Measurements from ENCODE around the gene ZYX. TPM values are rescaled to one million over a fixed set of nuclear protein-coding genes. Genes with fewer than 3 reads are reported as not detected.
A peak's percentile ranks its signal among the peaks of the same experiment; 100 is the strongest.

Gene ZYX
- total RNA-seq, 1 donor from 2014 or later, result 231 TPM

DNA sequence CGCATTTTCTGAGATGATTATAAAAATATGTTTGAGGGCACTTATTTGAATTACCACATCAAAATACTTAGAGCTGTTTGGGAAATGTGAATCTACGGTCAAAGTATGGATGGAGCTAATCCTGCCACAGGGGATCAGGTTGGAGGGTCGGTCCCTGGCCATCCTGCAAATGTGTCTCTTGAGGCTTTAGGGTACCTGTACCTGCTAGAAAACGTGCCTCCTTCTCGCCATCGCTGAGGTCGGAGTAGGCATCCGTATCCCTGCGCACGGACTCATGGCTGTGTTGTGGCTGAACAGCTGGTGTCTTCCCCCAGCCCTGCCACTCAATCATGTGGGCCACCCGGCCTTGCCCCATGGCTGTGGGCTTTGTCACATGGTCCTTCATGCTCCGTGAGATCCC is 22.5 kb upstream of the ZYX start:
- Histone ChIP-seq H3K4me1 (peaks cover 14% of the 10 kb centered on the region), H3K9me3 (no peaks in the 10 kb centered on the region), H3K27ac (no peak overlapping the region), H3K4me3 (no peak overlapping the region), H3K36me3 (no peaks in the 10 kb centered on the region), H3K27me3 (ENCODE audit: low read depth) (peaks cover 28% of the 10 kb centered on the region)
- intact Hi-C loops (cut with DNase I), result no loop called here
- DNase-seq (no peak), ATAC-seq (no peak)
- TF ChIP-seq, protein P1, sequence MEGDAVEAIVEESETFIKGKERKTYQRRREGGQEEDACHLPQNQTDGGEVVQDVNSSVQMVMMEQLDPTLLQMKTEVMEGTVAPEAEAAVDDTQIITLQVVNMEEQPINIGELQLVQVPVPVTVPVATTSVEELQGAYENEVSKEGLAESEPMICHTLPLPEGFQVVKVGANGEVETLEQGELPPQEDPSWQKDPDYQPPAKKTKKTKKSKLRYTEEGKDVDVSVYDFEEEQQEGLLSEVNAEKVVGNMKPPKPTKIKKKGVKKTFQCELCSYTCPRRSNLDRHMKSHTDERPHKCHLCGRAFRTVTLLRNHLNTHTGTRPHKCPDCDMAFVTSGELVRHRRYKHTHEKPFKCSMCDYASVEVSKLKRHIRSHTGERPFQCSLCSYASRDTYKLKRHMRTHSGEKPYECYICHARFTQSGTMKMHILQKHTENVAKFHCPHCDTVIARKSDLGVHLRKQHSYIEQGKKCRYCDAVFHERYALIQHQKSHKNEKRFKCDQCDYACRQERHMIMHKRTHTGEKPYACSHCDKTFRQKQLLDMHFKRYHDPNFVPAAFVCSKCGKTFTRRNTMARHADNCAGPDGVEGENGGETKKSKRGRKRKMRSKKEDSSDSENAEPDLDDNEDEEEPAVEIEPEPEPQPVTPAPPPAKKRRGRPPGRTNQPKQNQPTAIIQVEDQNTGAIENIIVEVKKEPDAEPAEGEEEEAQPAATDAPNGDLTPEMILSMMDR (IDR thresholded peaks at IDR 0.05), result no peak

DNA sequence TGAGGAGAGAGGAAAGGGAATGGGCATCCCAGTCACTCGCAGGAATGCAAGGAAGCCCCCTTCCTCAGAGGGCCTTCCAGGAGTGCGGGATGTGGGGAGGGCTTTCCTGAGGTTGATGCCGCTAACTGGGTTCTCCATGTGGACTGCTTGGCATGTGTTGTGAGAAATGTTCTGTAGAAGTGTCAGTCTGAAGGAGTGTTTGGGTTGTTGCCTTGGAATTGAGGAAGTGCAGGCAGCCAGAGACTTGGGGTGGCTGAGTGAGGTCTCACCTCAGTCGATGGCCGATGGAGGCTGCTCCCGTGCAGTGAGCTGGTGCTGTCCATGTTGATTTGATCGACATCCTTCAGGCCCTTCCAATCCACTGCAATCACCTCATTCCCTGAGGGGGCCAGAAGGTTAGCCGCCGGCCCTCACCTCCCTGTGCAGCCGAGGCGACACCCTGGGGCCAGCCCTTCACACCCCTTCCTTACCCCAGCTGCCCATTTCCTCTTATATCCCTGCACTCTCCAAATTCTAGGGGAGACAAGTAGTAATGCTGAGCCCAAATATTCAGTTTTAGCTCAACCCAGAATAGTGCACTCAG is 21.3 kb upstream of the ZYX start:
- no peaks in the 10 kb centered on the region for H3K36me3 ChIP-seq
- ATAC-seq (no peak), DNase-seq (no peak)
- H3K4me3 ChIP-seq, result no peak overlapping the region
- TF ChIP-seq, protein P1 (IDR thresholded peaks at IDR 0.05), result no peak
- peaks cover 14% of the 10 kb centered on the region for H3K4me1 ChIP-seq
- H3K27me3 ChIP-seq (ENCODE audit: low read depth), result peaks cover 36% of the 10 kb centered on the region
- no peaks in the 10 kb centered on the region for H3K9me3 ChIP-seq
- intact Hi-C loops (cut with DNase I), result no loop called here
- no peak overlapping the region for H3K27ac ChIP-seq

DNA sequence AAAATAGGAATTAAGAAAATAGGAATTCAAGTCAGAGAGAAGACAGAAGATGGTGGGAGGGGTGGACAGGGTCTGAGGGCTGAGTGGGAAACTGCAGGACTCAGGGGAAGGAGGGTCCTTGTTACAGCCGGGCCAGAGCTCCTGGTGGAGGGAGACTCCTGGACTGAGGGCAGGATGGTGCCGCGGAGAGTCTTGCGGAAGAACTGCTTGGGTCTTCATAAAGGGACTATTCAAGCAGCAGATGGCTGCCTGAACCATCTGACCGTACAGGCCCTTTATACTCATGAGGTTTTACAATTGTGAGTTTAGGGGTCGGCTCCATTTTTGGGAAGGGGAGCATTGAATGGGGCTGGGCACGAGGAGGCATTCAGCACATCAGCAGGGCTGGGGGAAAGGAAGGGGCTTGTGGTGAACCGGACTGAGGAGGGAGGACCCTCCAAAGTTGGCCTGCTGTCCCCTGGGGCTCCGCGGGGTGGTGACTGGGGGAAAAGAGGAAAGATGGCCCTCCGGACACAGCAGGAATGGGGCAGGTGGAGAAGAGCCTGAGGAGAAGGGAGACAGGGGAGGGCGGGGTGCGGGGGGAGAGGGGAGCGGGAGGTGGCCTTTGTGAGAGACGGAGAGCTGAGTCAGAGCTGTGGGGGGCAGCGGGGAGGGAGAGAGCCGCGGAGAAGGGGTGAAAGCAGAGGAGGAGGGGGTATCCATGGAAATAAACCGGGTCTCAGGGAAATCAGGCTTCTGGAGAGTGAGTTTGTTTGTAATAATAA is 20.2 kb upstream of the ZYX start:
- intact Hi-C loops (cut with DNase I), result no loop called here
- H3K27me3 ChIP-seq (ENCODE audit: low read depth), result peaks cover 42% of the 10 kb centered on the region
- DNase-seq, result no peak
- H3K27ac ChIP-seq, result no peak overlapping the region
- peaks cover 14% of the 10 kb centered on the region for H3K4me1 ChIP-seq
- TF ChIP-seq, protein P1 (IDR thresholded peaks at IDR 0.05), result no peak
- H3K9me3 ChIP-seq, result no peaks in the 10 kb centered on the region
- peak in 1 of 2 donors; percentile 22 for ATAC-seq
- no peaks in the 10 kb centered on the region for H3K36me3 ChIP-seq
- no peak overlapping the region for H3K4me3 ChIP-seq

DNA sequence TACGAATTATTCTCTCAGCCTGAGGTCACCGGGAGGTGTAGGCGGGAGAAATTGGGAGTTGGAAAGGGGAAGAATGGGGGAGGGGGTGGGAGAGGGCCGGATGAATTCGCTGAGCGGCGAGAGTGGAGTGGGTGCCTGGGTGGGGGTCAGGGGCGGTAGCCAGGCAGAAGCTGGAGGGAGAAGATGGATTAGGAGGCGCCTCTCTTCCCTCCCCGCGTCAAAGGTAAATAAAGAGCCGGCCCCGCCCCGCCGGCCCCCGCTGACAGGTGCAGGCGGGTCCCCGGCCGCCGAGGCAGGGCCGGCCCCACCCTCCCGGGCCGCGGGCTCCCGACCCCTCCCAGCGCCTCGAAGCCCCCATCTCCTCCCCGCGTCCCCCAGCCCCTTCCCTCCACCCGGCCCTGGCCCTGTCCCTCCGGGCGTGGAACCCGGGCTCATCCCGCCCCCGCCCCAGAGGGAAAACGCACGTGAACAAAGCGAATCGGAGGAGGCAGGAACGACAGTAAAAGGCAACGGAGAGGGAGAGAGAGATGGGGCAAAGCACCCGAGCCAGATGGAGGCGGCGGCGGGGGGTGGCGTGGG is 19.5 kb upstream of the ZYX start:
- DNase-seq, result no peak
- intact Hi-C loops (cut with DNase I), result no loop called here
- TF ChIP-seq, protein P1 (IDR thresholded peaks at IDR 0.05), result no peak
- Histone ChIP-seq H3K27me3 (ENCODE audit: low read depth) (peaks cover 42% of the 10 kb centered on the region), H3K4me1 (peaks cover 14% of the 10 kb centered on the region), H3K36me3 (no peaks in the 10 kb centered on the region), H3K9me3 (no peaks in the 10 kb centered on the region), H3K4me3 (peak overlapping the region; percentile 60), H3K27ac (no peak overlapping the region)
- peak in 1 of 2 donors; percentile 5 for ATAC-seq

DNA sequence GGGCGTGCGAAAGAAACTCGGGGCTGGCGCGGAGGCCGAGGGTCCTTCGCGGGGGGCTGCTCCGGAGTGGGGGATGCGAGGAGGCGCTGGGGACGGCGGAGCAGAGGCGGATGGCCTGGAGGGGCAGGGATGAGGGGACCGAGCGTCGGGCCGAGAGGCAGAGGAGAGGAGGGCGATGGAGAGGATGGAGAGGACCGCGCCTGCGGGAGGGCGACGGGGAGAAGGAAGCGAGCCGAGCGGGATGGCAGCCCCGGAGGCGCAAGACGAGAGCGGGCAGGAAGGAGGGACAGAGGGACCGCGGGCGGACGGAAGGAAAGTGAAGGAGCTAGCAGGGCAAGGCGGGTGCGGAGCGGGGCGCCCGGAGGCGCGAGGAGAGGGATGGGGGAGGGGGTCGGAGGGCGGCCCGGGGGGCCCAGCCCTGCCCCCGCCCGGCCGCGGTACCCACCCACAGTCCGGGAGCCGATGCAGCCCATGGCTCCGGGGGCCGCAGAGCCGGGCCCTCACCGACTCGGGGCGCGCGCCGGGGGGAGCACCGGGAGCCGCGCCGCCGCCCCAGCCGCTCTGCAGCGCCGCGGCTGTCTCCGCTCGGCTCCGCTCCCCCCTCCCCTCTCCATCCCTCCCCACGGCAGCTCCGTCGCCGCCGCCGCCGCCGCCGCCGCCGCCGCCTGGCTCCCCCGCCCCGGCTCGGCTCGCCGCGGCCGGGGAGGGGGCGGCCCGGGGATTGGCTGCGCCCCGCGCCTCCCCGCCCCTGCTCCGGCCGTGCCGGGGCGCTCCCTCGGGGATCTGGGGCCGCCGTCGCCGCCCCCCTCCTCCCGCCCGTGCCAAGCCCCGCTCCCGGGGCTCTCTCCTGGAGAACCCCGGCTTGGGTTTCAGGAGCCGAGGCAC is 18.8 kb upstream of the ZYX start, which contains the start of gene FAM131B:
Gene FAM131B (minus strand): TSS at position 583 of the 885 bp plus-strand sequence. CDS start 110 bp downstream, at position 473.
- peak; percentile 49 to 54 for ATAC-seq
- Histone ChIP-seq H3K9me3 (no peaks in the 10 kb centered on the region), H3K4me1 (peaks cover 14% of the 10 kb centered on the region), H3K4me3 (peak within 1 kb of the TSS; percentile 60), H3K27me3 (ENCODE audit: low read depth) (peaks cover 42% of the 10 kb centered on the region), H3K36me3 (no peaks in the 10 kb centered on the region), H3K27ac (no peak within 1 kb of the TSS)
- peak; percentile 55 for DNase-seq
- TF ChIP-seq, protein P1 (IDR thresholded peaks at IDR 0.05), result no peak
- intact Hi-C loops (cut with DNase I), result no loop called here
